A673 (cell line): ENCODE data around the gene AATF. TPM values are rescaled to one million over a fixed set of nuclear protein-coding genes. Genes with fewer than 3 reads are reported as not detected.

Source experiments
- BruUV-seq: library from RNA; stranded (reverse); fragments of 400-500 nt; replicated peaks from 2 replicates; lab custom pipeline; 2021; lab: Mats Ljungman, UMichigan
- CTCF ChIA-PET: fragments of 300-600 bp; sonication (Branson Sonifier 250); formaldehyde crosslinking; loops from one replicate; lab custom pipeline; 2022; ENCODE audit warnings: antibody characterized with exemption; lab: Charles Lee
- POLR2A ChIA-PET: fragments of 300-600 bp; sonication (Branson Sonifier 250); formaldehyde crosslinking; loops from one replicate; lab custom pipeline; 2022; ENCODE audit warnings: antibody characterized with exemption; ENCODE audit not compliant: low non-redundant PET; lab: Charles Lee
- DNase-seq: peaks from one replicate; pipeline ENCODE4 v3.0.0-alpha.2; 2015; ENCODE audit warnings: low spot score
- H3K27ac ChIP-seq: fragments of 200-600 bp; sonication (generic); 2 replicates; pipeline ENCODE4 v1.5.1; 2016; ENCODE audit warnings: mixed run types, low read depth, mild to moderate bottlenecking, mixed read lengths, antibody characterized with exemption, low read length; ENCODE audit not compliant: poor library complexity, severe bottlenecking
- H3K27me3 ChIP-seq: fragments of 200-600 bp; sonication (generic); replicated peaks from 2 replicates; pipeline ENCODE4 v1.6.1; 2017; ENCODE audit warnings: mixed run types, low read depth, mild to moderate bottlenecking, mixed read lengths, antibody characterized with exemption, low read length; ENCODE audit not compliant: insufficient read depth, poor library complexity
- H3K36me3 ChIP-seq: fragments of 200-600 bp; sonication (generic); 2 replicates; pipeline ENCODE4 v1.6.1; 2016; ENCODE audit warnings: mixed run types, mild to moderate bottlenecking, mixed read lengths, antibody characterized with exemption, low read length; ENCODE audit not compliant: insufficient read depth, poor library complexity, severe bottlenecking
- H3K4me1 ChIP-seq: fragments of 200-600 bp; sonication (generic); 2 replicates; pipeline ENCODE4 v1.6.1; 2017; ENCODE audit warnings: mixed run types, mild to moderate bottlenecking, mixed read lengths, antibody characterized with exemption, low read length; ENCODE audit not compliant: insufficient read depth, poor library complexity, severe bottlenecking
- H3K4me3 ChIP-seq: fragments of 200-600 bp; sonication (generic); 2 replicates; pipeline ENCODE4 v1.5.1; 2016; ENCODE audit warnings: low read depth, mixed run types, mild to moderate bottlenecking, mixed read lengths, low read length; ENCODE audit not compliant: poor library complexity, severe bottlenecking
- H3K9me3 ChIP-seq: fragments of 200-600 bp; sonication (generic); 2 replicates; pipeline ENCODE4 v1.6.1; 2016; ENCODE audit warnings: mixed run types, low read depth, mild to moderate bottlenecking, mixed read lengths, antibody characterized with exemption, low read length; ENCODE audit not compliant: poor library complexity, severe bottlenecking
- CTCF ChIP-seq: fragments of 300-800, 200-600 bp; sonication (generic); conservative IDR thresholded peaks from 2 replicates; pipeline ENCODE4 v1.5.1; 2017; ENCODE audit warnings: low read depth, mild to moderate bottlenecking, antibody characterized with exemption, low read length, moderate library complexity, mixed read lengths
- EZH2 ChIP-seq: fragments of 200-600 bp; sonication (generic); IDR thresholded peaks from 2 replicates; pipeline ENCODE4 v1.6.1; 2017; ENCODE audit warnings: borderline replicate concordance, low read depth, mild to moderate bottlenecking, mixed read lengths, antibody characterized with exemption, low read length; ENCODE audit not compliant: poor library complexity, severe bottlenecking
- intact Hi-C: fragments of 100-400 bp; cut with micrococcal nuclease; formaldehyde crosslinking; loops from one replicate; pipeline ENCODE4 v1.10.0; 2022; ENCODE audit not compliant: unreplicated experiment
- total RNA-seq: library from RNA; stranded (reverse); gene quantifications from 2 replicates; pipeline ENCODE4 v1.2.3, GENCODE V29; 2021

The AATF gene
- total RNA-seq, 1 experiment from 2014 or later = 51.3 TPM

DNA sequence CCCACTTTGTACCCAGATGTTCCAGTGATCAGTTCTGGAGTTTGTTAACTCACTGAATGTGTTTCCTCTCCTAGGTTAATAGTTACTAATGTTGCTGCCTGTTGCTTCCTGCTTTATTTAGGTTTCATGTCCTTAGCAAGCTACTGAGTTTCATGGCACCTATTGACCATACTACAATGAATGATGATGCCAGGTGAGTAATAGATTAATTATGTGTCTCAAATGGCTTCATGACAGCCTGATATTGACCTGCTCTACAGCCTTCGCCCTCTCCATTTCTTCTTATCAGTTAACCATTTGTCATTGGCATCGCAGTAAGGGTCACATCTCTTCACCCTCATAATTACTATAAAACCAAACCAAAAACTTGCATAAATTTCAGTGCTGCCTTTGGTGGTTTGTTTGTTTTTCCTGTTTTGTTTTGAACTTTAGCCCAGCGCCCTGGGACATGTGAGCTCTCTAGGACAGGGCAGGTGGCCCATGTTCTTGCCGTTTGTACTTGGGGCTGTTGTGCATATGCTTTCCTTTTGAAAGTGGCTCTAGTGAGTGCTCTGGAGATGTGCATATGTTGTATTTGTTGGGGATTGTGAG lies 82.8 kb downstream of the AATF start:
- BruUV-seq = no TSS peak
- ChIA-PET CTCF (no interaction called here), POLR2A (no interaction called here)

DNA sequence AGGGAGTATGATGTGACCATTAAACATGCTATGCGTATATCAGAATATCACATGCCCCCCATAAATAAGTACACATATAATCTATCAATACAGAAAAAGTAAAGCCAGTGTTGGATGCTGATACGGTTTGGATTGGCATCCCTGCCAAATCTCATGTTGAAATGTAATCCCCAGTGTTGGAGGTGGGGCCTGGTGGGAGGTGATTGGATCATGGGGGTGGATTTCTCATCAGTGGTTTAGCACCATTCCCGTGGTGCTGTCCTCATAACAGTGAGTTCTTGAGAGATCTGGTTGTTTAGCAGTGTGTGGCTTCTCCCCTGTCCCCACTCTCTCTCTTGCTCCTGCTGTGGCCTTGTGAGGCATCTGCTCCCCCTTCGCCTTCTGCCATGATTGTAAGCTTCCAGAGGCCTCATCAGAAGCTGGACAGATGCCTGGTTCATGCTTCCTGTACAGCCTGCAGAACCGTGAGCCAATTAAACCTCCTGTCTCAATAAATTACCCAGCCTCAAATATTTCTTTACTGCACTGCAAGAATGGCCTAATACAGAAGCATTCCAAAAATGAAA lies 88.9 kb downstream of the AATF start:
- ChIA-PET CTCF (no interaction called here), POLR2A (no interaction called here)
- H3K4me3 ChIP-seq = no peak overlapping the region
- intact Hi-C loops = no loop called here
- H3K9me3 ChIP-seq = no peaks in the 10 kb centered on the region
- no peak for TF ChIP-seq EZH2
- no peaks in the 10 kb centered on the region for H3K36me3 ChIP-seq
- H3K27me3 ChIP-seq = no peaks in the 10 kb centered on the region
- no peak for DNase-seq
- no peak overlapping the region for H3K27ac ChIP-seq
- no peaks in the 10 kb centered on the region for H3K4me1 ChIP-seq
- BruUV-seq = no TSS peak

More for the DNA sequence above, 82.8 kb downstream of the AATF start:
- H3K4me1 ChIP-seq = no peaks in the 10 kb centered on the region
- no peak for DNase-seq
- no peaks in the 10 kb centered on the region for H3K9me3 ChIP-seq
- intact Hi-C loops = no loop called here
- no peak overlapping the region for H3K4me3 ChIP-seq
- no peak overlapping the region for H3K27ac ChIP-seq
- H3K36me3 ChIP-seq = no peaks in the 10 kb centered on the region
- TF ChIP-seq EZH2 (no peak), CTCF (no peak)
- no peaks in the 10 kb centered on the region for H3K27me3 ChIP-seq

GRCh38 chr17:37039269-37039668 lies 90.5 kb downstream of the AATF start:
- Histone ChIP-seq H3K27me3 (no peaks in the 10 kb centered on the region), H3K36me3 (no peaks in the 10 kb centered on the region), H3K4me3 (no peak overlapping the region), H3K9me3 (no peaks in the 10 kb centered on the region), H3K27ac (no peak overlapping the region), H3K4me1 (no peaks in the 10 kb centered on the region)
- ChIA-PET CTCF (no interaction called here), POLR2A (no interaction called here)
- DNase-seq = no peak
- intact Hi-C loops = no loop called here
- no TSS peak for BruUV-seq
- TF ChIP-seq EZH2 = no peak

GRCh38 chr17:37041932-37042331 lies 93.2 kb downstream of the AATF start:
- no peak for DNase-seq
- ChIA-PET CTCF (no interaction called here), POLR2A (no interaction called here)
- Histone ChIP-seq H3K4me3 (no peak overlapping the region), H3K9me3 (no peaks in the 10 kb centered on the region), H3K36me3 (no peaks in the 10 kb centered on the region), H3K27ac (no peak overlapping the region), H3K27me3 (no peaks in the 10 kb centered on the region), H3K4me1 (no peaks in the 10 kb centered on the region)
- intact Hi-C loops = no loop called here
- no peak for TF ChIP-seq EZH2
- TF ChIP-seq CTCF = no peak
- BruUV-seq = no TSS peak
